ENCODE measurements around the gene NDRG2. TPM values are rescaled to one million over a fixed set of nuclear protein-coding genes. Genes with fewer than 3 reads are reported as not detected.
"Not testable (repeated sequence)": the region's sequence is repeated elsewhere in the genome, so short reads cannot be mapped to it uniquely, and the experiment has no call there.

Gene NDRG2
- total RNA-seq, 1 experiment from 2014 or later: 8.0 TPM

DNA sequence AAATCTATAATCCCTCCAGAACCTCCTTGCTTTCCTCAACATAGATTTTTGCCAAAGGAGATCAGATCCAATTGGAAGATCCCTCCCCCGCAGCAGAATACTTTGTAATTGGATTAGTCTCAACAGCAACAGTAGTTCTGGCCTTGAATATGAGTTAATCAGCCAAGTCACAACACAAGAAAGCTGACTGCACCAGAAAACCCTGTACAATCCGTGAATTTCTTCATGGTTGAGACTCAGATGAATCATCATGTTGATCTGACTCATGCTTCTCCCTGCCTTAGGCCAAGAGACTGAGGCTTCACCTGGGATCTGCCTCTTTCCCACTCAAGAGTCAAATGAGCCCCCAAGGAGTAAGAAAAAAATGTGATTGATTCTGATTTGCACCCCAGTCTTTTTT, 38.0 kb downstream of the NDRG2 start:
- intact Hi-C loops (cut with micrococcal nuclease; ENCODE audit: unreplicated experiment): no loop called here
- peak overlapping the region; percentile 63 for H3K27ac ChIP-seq (ENCODE audit: low read depth, low read length, poor library complexity, severe bottlenecking)
- no TSS peak for BruUV-seq (replicated peaks)

DNA sequence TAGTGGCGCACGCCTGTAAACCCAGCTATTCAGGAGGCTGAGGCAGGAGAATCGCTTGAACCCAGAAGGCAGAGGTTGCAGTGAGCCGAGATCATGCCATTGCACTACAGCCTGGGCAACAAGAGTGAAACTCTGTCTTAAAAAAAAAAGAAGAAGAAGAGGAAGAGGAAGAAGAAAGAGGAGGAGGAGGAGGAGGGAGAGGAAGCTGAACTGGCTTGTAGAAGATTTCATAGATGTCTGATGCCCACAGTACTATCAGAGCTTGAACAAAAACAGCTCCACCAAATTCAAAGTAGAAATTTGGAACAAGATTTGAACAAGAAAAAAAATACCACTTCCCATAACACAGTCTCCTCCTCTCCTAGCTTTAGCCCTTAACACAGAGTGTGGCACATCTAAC, 39.2 kb downstream of the NDRG2 start:
- H3K9me3 ChIP-seq (ENCODE audit: low read depth, low read length, poor library complexity, severe bottlenecking); H3K27ac ChIP-seq (ENCODE audit: low read depth, low read length, poor library complexity, severe bottlenecking); H3K27me3 ChIP-seq (replicated peaks; ENCODE audit: insufficient read depth, low read depth, low read length, poor library complexity); POLR2A ChIA-PET (ENCODE audit: low non-redundant PET); H3K4me3 ChIP-seq (ENCODE audit: low read depth, low read length, poor library complexity, severe bottlenecking); BruUV-seq (replicated peaks); H3K36me3 ChIP-seq (ENCODE audit: insufficient read depth, low read length, poor library complexity, severe bottlenecking); intact Hi-C loops (cut with micrococcal nuclease; ENCODE audit: unreplicated experiment); DNase-seq (ENCODE audit: low spot score): not testable (repeated sequence)
- H3K4me1 ChIP-seq (ENCODE audit: insufficient read depth, low read length, poor library complexity, severe bottlenecking): peaks cover 17% of the 10 kb centered on the region
- CTCF ChIA-PET: interaction anchor here (0.9 kb wide), 1 partner anchor 15 kb away, joined by 3 read pairs; no protein-coding TSS in a partner anchor

More for the DNA sequence above, 38.0 kb downstream of the NDRG2 start:
- Histone ChIP-seq H3K4me3 (ENCODE audit: low read depth, low read length, poor library complexity, severe bottlenecking) (no peak overlapping the region), H3K36me3 (ENCODE audit: insufficient read depth, low read length, poor library complexity, severe bottlenecking) (peaks cover 7% of the 10 kb centered on the region), H3K27me3 (replicated peaks; ENCODE audit: insufficient read depth, low read depth, low read length, poor library complexity) (no peaks in the 10 kb centered on the region), H3K4me1 (ENCODE audit: insufficient read depth, low read length, poor library complexity, severe bottlenecking) (peaks cover 20% of the 10 kb centered on the region), H3K9me3 (ENCODE audit: low read depth, low read length, poor library complexity, severe bottlenecking) (no peaks in the 10 kb centered on the region)
- peak; percentile 74 for DNase-seq (ENCODE audit: low spot score)
- ChIA-PET CTCF (interaction anchor here (0.5 to 1.0 kb wide), 2 partner anchors 16 to 28 kb away, joined by 3 read pairs; no protein-coding TSS in a partner anchor), POLR2A (ENCODE audit: low non-redundant PET) (no interaction called here)
- TF ChIP-seq EZH2 (IDR thresholded peaks at IDR 0.05; ENCODE audit: borderline replicate concordance, low read depth, low read length, poor library complexity, severe bottlenecking): no peak
- TF ChIP-seq, protein P1, sequence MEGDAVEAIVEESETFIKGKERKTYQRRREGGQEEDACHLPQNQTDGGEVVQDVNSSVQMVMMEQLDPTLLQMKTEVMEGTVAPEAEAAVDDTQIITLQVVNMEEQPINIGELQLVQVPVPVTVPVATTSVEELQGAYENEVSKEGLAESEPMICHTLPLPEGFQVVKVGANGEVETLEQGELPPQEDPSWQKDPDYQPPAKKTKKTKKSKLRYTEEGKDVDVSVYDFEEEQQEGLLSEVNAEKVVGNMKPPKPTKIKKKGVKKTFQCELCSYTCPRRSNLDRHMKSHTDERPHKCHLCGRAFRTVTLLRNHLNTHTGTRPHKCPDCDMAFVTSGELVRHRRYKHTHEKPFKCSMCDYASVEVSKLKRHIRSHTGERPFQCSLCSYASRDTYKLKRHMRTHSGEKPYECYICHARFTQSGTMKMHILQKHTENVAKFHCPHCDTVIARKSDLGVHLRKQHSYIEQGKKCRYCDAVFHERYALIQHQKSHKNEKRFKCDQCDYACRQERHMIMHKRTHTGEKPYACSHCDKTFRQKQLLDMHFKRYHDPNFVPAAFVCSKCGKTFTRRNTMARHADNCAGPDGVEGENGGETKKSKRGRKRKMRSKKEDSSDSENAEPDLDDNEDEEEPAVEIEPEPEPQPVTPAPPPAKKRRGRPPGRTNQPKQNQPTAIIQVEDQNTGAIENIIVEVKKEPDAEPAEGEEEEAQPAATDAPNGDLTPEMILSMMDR (conservative IDR thresholded peaks at IDR 0.05; ENCODE audit: low read depth, low read length): no peak

DNA sequence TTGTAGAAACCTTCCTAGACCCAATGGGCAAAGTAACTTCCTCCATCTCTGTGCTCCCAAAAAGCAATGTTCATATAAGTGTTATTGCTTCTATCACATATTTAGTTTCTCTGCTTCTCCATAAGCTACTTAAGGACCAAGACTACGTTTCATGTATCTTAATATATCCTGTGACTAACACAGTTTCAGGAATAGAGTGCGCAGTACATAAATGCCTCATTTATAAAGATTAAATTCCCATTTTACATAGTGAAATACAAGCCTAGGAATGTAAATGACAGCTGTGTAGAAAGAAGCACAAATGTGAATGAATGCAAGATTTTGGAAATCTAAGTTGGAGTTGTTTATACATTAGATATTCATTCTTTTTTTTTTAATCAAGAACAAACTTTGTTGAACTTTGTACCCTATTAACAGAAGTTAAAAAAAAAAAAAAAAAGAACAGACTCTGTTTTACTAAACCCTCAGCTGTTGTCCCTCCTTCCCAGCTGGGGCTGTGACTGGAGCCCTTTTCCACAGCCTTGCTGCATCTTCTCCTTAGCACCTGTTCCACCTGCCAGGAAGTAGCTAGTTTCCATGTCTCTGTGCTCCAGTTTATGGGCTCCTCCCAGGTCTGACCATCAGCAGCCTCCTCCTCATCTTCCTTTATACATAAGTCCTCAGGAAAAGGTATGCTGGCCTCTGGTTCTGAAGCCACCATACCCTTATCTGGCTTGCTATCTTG, 42.1 kb downstream of the NDRG2 start:
- POLR2A ChIA-PET (ENCODE audit: low non-redundant PET): interaction anchor here (0.6 kb wide), 1 partner anchor 30 kb away, joined by 5 read pairs; no protein-coding TSS in a partner anchor

DNA sequence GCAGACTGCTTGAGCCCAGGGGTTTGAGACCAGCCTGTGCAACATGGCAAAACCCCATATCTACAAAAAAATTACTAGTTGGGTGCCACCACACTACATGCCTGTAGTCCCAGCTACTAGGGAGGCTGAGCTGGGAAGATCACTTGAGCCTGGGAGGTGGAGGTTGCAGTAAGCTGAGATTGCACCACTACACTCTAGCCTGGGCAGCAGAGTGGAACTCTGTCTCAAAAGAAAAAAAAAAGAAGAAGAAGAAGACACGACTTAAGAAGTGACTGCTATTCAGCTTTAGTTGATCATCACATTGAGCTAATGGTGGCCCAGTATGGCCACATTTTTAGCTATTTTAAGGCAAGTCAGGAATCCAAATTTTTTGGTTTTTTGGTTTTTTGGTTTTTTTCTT, 44.0 kb downstream of the NDRG2 start:
- H3K27ac ChIP-seq (ENCODE audit: low read depth, low read length, poor library complexity, severe bottlenecking): no peak overlapping the region
- no peaks in the 10 kb centered on the region for H3K4me1 ChIP-seq (ENCODE audit: insufficient read depth, low read length, poor library complexity, severe bottlenecking)
- no peak overlapping the region for H3K4me3 ChIP-seq (ENCODE audit: low read depth, low read length, poor library complexity, severe bottlenecking)
- ChIA-PET POLR2A (ENCODE audit: low non-redundant PET) (no interaction called here), CTCF (interaction anchor here (0.5 to 1.2 kb wide), 2 partner anchors 10 to 1109 kb away, joined by 5 to 7 read pairs; no protein-coding TSS in a partner anchor)
- H3K9me3 ChIP-seq (ENCODE audit: low read depth, low read length, poor library complexity, severe bottlenecking): no peaks in the 10 kb centered on the region
- no peaks in the 10 kb centered on the region for H3K27me3 ChIP-seq (replicated peaks; ENCODE audit: insufficient read depth, low read depth, low read length, poor library complexity)
- TF ChIP-seq, protein P1 (conservative IDR thresholded peaks at IDR 0.05; ENCODE audit: low read depth, low read length): no peak
- TF ChIP-seq EZH2 (IDR thresholded peaks at IDR 0.05; ENCODE audit: borderline replicate concordance, low read depth, low read length, poor library complexity, severe bottlenecking): no peak
- no TSS peak for BruUV-seq (replicated peaks)
- no peak for DNase-seq (ENCODE audit: low spot score)
- intact Hi-C loops (cut with micrococcal nuclease; ENCODE audit: unreplicated experiment): no loop called here
- no peaks in the 10 kb centered on the region for H3K36me3 ChIP-seq (ENCODE audit: insufficient read depth, low read length, poor library complexity, severe bottlenecking)

More for the DNA sequence above, 42.1 kb downstream of the NDRG2 start:
- Histone ChIP-seq H3K36me3 (ENCODE audit: insufficient read depth, low read length, poor library complexity, severe bottlenecking) (no peaks in the 10 kb centered on the region), H3K27ac (ENCODE audit: low read depth, low read length, poor library complexity, severe bottlenecking) (no peak overlapping the region), H3K4me1 (ENCODE audit: insufficient read depth, low read length, poor library complexity, severe bottlenecking) (peaks cover 13% of the 10 kb centered on the region), H3K4me3 (ENCODE audit: low read depth, low read length, poor library complexity, severe bottlenecking) (no peak overlapping the region), H3K27me3 (replicated peaks; ENCODE audit: insufficient read depth, low read depth, low read length, poor library complexity) (no peaks in the 10 kb centered on the region), H3K9me3 (ENCODE audit: low read depth, low read length, poor library complexity, severe bottlenecking) (no peaks in the 10 kb centered on the region)
- BruUV-seq (replicated peaks): no TSS peak
- CTCF ChIA-PET: interaction anchor here (1.0 kb wide), 1 partner anchor 12 kb away, joined by 6 read pairs; no protein-coding TSS in a partner anchor
- intact Hi-C loops (cut with micrococcal nuclease; ENCODE audit: unreplicated experiment): no loop called here
- no peak for TF ChIP-seq EZH2 (IDR thresholded peaks at IDR 0.05; ENCODE audit: borderline replicate concordance, low read depth, low read length, poor library complexity, severe bottlenecking)
- DNase-seq (ENCODE audit: low spot score): no peak
